B cell (primary cell): Measurements from ENCODE around the gene EXOC4. TPM values are rescaled to one million over a fixed set of nuclear protein-coding genes. Genes with fewer than 3 reads are reported as not detected.

Experiments used
- ATAC-seq: fragments of 200-7000 bp; cut with Tn5 transposase; one replicate; pipeline ENCODE4 v1.10.0; 2021; ENCODE audit warnings: low read depth, mild to moderate bottlenecking, moderate number of reproducible peaks, moderate library complexity
- CTCF ChIA-PET: fragments of 350-600 bp; sonication (Branson Sonifier 250); formaldehyde crosslinking; loops from one replicate; lab custom pipeline; 2021; ENCODE audit warnings: antibody characterized with exemption, inconsistent platforms; lab: Charles Lee
- POLR2A ChIA-PET: fragments of 350-600 bp; sonication (Branson Sonifier 250); formaldehyde crosslinking; loops from one replicate; lab custom pipeline; 2021; ENCODE audit warnings: antibody characterized with exemption; lab: Charles Lee
- DNase-seq: peaks from one replicate; pipeline ENCODE4 v3.0.0; 2013
- H2AFZ ChIP-seq: 2 replicates; pipeline ENCODE4 v1.6.1; 2012; ENCODE audit warnings: mild to moderate bottlenecking, low read depth, low read length; ENCODE audit not compliant: insufficient read depth, poor library complexity, severe bottlenecking
- H3K27ac ChIP-seq, 2 donors: 1 replicate in 1 of 2; 2 replicates in 1 of 2; pipeline ENCODE4 v1.5.1; 2012 to 2013; ENCODE audit warnings: low read length in 2 of 2, mild to moderate bottlenecking in 2 of 2, moderate library complexity in 1 of 2
- H3K27me3 ChIP-seq, 4 experiments: fragments of 200-600 bp in 1 of 4; sonication (generic) in 1 of 4; replicated peaks in 1 of 4; 1 replicate in 2 of 4; 2 replicates in 2 of 4; pipeline versions ENCODE4 v1.6.1 to v1.7.0; 2013 to 2016; ENCODE audit warnings: low read length in 3 of 4, mild to moderate bottlenecking in 2 of 4, mixed read lengths in 1 of 4, moderate library complexity in 1 of 4; ENCODE audit not compliant: insufficient read depth in 4 of 4, control insufficient read depth in 3 of 4; ENCODE audit errors: control extremely low read depth in 1 of 4
- H3K36me3 ChIP-seq, 2 experiments: replicated peaks in 1 of 2; 1 replicate in 1 of 2; 2 replicates in 1 of 2; pipeline versions ENCODE4 v1.6.1 to v1.7.1; 2013; ENCODE audit warnings: low read length in 1 of 2; ENCODE audit not compliant: insufficient read depth in 2 of 2, control insufficient read depth in 1 of 2; ENCODE audit errors: control extremely low read depth in 1 of 2, extremely low read depth in 1 of 2
- H3K4me1 ChIP-seq, 2 donors: fragments of 200-600 bp in 1 of 2; sonication (generic) in 1 of 2; 1 replicate in 1 of 2; 2 replicates in 1 of 2; pipeline versions ENCODE4 v1.5.1 to v1.6.1; 2013 to 2017; ENCODE audit warnings: low read length in 2 of 2; ENCODE audit not compliant: control insufficient read depth in 2 of 2, insufficient read depth in 2 of 2
- H3K4me2 ChIP-seq: replicated peaks from 2 replicates; pipeline ENCODE3; 2012; ENCODE audit warnings: mild to moderate bottlenecking, low read depth, low read length; ENCODE audit not compliant: poor library complexity, severe bottlenecking
- H3K4me3 ChIP-seq, 5 experiments: fragments of 200-600 bp in 1 of 5; sonication (generic) in 1 of 5; 1 replicate in 3 of 5; 2 replicates in 2 of 5; pipeline versions ENCODE4 v1.5.1 to v1.7.0; 2011 to 2016; ENCODE audit warnings: low read length in 4 of 5, mild to moderate bottlenecking in 4 of 5, low read depth in 2 of 5, control low read depth in 1 of 5, moderate library complexity in 1 of 5; ENCODE audit not compliant: insufficient read depth in 1 of 5; ENCODE audit errors: control extremely low read depth in 1 of 5, extremely low read depth in 1 of 5
- H3K79me2 ChIP-seq: fragments of 200-600 bp; sonication (generic); one replicate; pipeline ENCODE4 v1.6.0; 2016; ENCODE audit warnings: low read length; ENCODE audit not compliant: control insufficient read depth, insufficient read depth
- H3K9ac ChIP-seq: fragments of 200-600 bp; sonication (generic); 2 replicates; pipeline ENCODE4 v1.6.1; 2017; ENCODE audit warnings: mild to moderate bottlenecking, low read length, moderate library complexity
- H3K9me3 ChIP-seq, 3 donors: one replicate each; pipeline versions ENCODE4 v1.6.1 to v1.7.1; 2013; ENCODE audit warnings: low read length in 2 of 3; ENCODE audit not compliant: control insufficient read depth in 2 of 3, insufficient read depth in 1 of 3; ENCODE audit errors: control extremely low read depth in 1 of 3
- H4K20me1 ChIP-seq: 2 replicates; pipeline ENCODE4 v1.6.0; 2012; ENCODE audit warnings: mild to moderate bottlenecking, low read length; ENCODE audit not compliant: insufficient read depth, control insufficient read depth, poor library complexity, severe bottlenecking
- H3K27ac Mint-ChIP-seq: one replicate; pipeline ENCODE4 v1.8.0; 2021; ENCODE audit warnings: mixed read lengths
- H3K27me3 Mint-ChIP-seq: one replicate; pipeline ENCODE4 v1.8.0; 2021; ENCODE audit warnings: mixed read lengths
- H3K4me1 Mint-ChIP-seq: one replicate; pipeline ENCODE4 v1.8.0; 2021; ENCODE audit warnings: mixed read lengths
- H3K4me3 Mint-ChIP-seq: one replicate; pipeline ENCODE4 v1.8.0; 2021; ENCODE audit warnings: mixed read lengths
- H3K9me3 Mint-ChIP-seq: one replicate; pipeline ENCODE4 v1.8.0; 2022; ENCODE audit warnings: mixed read lengths; ENCODE audit not compliant: insufficient read depth
- CTCF ChIP-seq: fragments of 200-600 bp; IDR thresholded peaks from one replicate; pipeline ENCODE4 v1.8.0; 2022; ENCODE audit warnings: antibody characterized with exemption, mild to moderate bottlenecking
- EZH2 ChIP-seq: IDR thresholded peaks from 2 replicates; pipeline ENCODE4 v1.6.1; 2012; ENCODE audit warnings: borderline replicate concordance, low read depth, mild to moderate bottlenecking, moderate library complexity, low read length; ENCODE audit not compliant: insufficient read depth, poor library complexity, severe bottlenecking
- WGBS: methylation state at CpG from one replicate; pipeline ENCODE4 v1.1.5; 2013; ENCODE audit warnings: missing lambda C conversion rate; ENCODE audit not compliant: insufficient coverage; 5-methylcytosine and 5-hydroxymethylcytosine counted together
- intact Hi-C: fragments of 100-400 bp; cut with micrococcal nuclease; formaldehyde crosslinking; loops from one replicate; pipeline ENCODE4 v1.10.0; 2022
- polyA plus RNA-seq: library from polyadenylated mRNA; depleted of rRNA; stranded (reverse); fragments of >200 nt; gene quantifications from 2 replicates; pipeline ENCODE4 v1.2.3, GENCODE V29; 2012
- total RNA-seq, 2 donors: library from RNA; stranded (reverse); fragments of 120-200 nt in 1 of 2; gene quantifications; 1 replicate in 1 of 2; 2 replicates in 1 of 2; pipeline versions ENCODE4 v1.2.3 to v1.2.4, GENCODE V29; 2013 to 2022

EXOC4 gene
- total and polyA plus RNA-seq, 2 donors (not counting 1 experiment from before 2014, with no cell fraction given) = 16.7 to 135 TPM

DNA sequence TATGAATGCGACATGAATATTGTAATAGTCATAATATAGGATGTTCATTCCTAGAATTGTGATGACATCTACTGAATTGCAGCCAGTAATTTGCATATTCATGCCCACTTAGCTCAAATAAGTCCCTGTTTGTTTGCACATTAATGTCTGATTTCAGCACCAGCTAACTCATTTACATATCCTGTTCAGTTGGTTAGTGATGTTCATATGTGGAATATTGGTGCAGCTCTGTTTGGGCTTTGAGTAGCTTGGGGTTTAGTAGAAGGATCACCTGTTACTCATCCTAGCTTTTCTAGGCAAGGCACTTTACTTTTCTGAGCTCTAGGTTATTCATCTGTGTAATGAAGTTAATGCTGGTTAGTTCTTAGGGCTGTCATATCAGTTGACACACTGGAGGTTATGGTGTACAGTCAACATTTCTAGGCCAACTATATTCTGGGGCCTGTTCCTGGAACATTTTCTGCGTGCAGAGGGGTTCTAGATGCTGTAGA is 238.4 kb downstream of the EXOC4 start:
- H3K4me1 ChIP-seq = no peaks in the 10 kb centered on the region
- intact Hi-C loops = no loop called here
- ATAC-seq = no peak
- Mint-ChIP-seq H3K4me3 (no peak overlapping the region), H3K4me1 (no peaks in the 10 kb centered on the region), H3K9me3 (no peaks in the 10 kb centered on the region), H3K27ac (no peak overlapping the region), H3K27me3 (no peaks in the 10 kb centered on the region)
- no peak for DNase-seq
- H3K36me3 ChIP-seq = peaks cover 0 to 5% of the 10 kb centered on the region in 2 experiments
- no peaks in the 10 kb centered on the region for H3K27me3 ChIP-seq
- H3K4me3 ChIP-seq = no peak overlapping the region
- H3K79me2 ChIP-seq = no peaks in the 10 kb centered on the region
- no peak overlapping the region for H2AFZ ChIP-seq
- CTCF ChIA-PET = no interaction called here
- no CpG with 5 or more reads among the region's 2 CpGs for WGBS
- TF ChIP-seq EZH2 (no peak), CTCF (no peak)
- H3K9ac ChIP-seq = no peak overlapping the region
- H3K4me2 ChIP-seq = no peak overlapping the region
- no peaks in the 10 kb centered on the region for H3K9me3 ChIP-seq
- POLR2A ChIA-PET = no interaction called here
- H3K27ac ChIP-seq = no peak overlapping the region
- no peaks in the 10 kb centered on the region for H4K20me1 ChIP-seq

DNA sequence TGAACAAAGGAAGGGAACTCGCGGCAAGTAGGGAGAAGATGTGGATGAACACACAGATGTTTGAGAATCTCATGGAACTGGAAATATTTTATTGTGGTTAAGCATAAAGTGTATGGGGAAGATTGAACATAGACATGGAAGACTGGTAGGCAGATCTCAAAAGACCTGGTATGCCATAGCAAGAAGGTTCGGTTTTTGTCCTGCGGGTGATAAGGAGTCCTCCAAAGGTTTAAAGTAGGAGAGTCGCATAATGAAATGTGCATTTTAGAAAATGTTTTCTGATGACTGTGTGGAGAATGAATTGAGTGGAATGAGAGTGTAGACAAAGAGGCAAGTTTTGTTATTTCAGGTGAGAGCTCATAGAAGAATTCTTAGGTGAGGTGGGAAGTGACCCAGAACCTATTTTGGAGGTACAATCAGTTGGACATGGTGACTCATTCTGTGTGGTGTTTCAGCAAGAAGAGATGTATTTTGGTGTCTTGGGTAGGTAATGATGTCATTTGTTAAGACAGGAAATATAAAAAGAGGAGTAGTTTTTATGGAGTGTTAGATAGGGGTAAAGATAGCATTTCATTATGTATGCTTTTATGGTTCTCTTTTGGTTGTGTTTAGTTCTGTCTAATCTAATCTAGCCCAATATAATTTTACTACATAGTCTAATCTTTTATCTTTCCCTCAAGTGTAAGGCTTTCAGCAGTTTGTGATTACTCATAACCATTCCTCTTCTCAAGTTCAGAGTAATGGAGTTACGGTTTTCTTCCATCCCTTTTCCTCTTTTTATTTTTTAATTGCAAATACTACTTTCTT is 239.2 kb downstream of the EXOC4 start:
- H3K4me1 Mint-ChIP-seq = no peaks in the 10 kb centered on the region
- Histone ChIP-seq H3K27me3 (no peaks in the 10 kb centered on the region), H4K20me1 (no peaks in the 10 kb centered on the region), H2AFZ (no peak overlapping the region), H3K4me3 (no peak overlapping the region), H3K4me1 (no peaks in the 10 kb centered on the region), H3K9ac (no peak overlapping the region), H3K79me2 (no peaks in the 10 kb centered on the region), H3K4me2 (no peak overlapping the region), H3K9me3 (no peaks in the 10 kb centered on the region), H3K36me3 (peaks cover 0 to 5% of the 10 kb centered on the region in 2 experiments), H3K27ac (no peak overlapping the region)
- no peaks in the 10 kb centered on the region for H3K9me3 Mint-ChIP-seq
- POLR2A ChIA-PET = no interaction called here
- intact Hi-C loops = no loop called here
- H3K27me3 Mint-ChIP-seq = no peaks in the 10 kb centered on the region
- DNase-seq (no peak), ATAC-seq (no peak)
- H3K4me3 Mint-ChIP-seq = no peak overlapping the region
- H3K27ac Mint-ChIP-seq = no peak overlapping the region
- CTCF ChIA-PET = no interaction called here
- WGBS = 95% methylated on average over 5 of the region's 6 CpGs
- TF ChIP-seq CTCF = no peak
- no peak for TF ChIP-seq EZH2
